Coronary artery (tissue), 2 donors: ENCODE results near the gene MAP3K9.

ENCODE experiments used
- DNase-seq: peaks from one replicate; pipeline ENCODE4 v3.0.0-alpha.2; 2017; ENCODE audit warnings: low spot score
- H3K27ac ChIP-seq, 2 donors: fragments of 200-600 bp; sonication (generic); one replicate each; pipeline ENCODE4 v1.5.1; 2016 to 2019
- H3K4me3 ChIP-seq: fragments of 200-600 bp; sonication (generic); 2 replicates; pipeline ENCODE4 v1.5.1; 2016; ENCODE audit warnings: mild to moderate bottlenecking, moderate library complexity
- CTCF ChIP-seq: fragments of 200-600 bp; sonication (generic); IDR thresholded peaks from one replicate; pipeline ENCODE4 v1.5.1; 2019; ENCODE audit warnings: antibody characterized with exemption

The MAP3K9 gene

GRCh38 chr14:70801836-70802235, 7.5 kb downstream of the MAP3K9 start:
- DNase-seq: no peak
- TF ChIP-seq CTCF: no peak
- no peak overlapping the region for H3K27ac ChIP-seq
- H3K4me3 ChIP-seq: no peak overlapping the region

GRCh38 chr14:70796551-70796950, 12.8 kb downstream of the MAP3K9 start:
- no peak for DNase-seq
- no peak for TF ChIP-seq CTCF

GRCh38 chr14:70794294-70794693, 15.0 kb downstream of the MAP3K9 start:
- DNase-seq: no peak
- Histone ChIP-seq H3K27ac (no peak overlapping the region), H3K4me3 (no peak overlapping the region)
- no peak for TF ChIP-seq CTCF

More at GRCh38 chr14:70796551-70796950, 12.8 kb downstream of the MAP3K9 start:
- Histone ChIP-seq H3K27ac (no peak overlapping the region), H3K4me3 (no peak overlapping the region)

- H3K27ac ChIP-seq: no peak overlapping the region
- no peak for TF ChIP-seq CTCF
- H3K4me3 ChIP-seq: no peak overlapping the region
- DNase-seq: no peak
Measured at GRCh38 chr14:70793637-70794036, 15.7 kb downstream of the MAP3K9 start.

GRCh38 chr14:70792939-70793338, 16.4 kb downstream of the MAP3K9 start:
- no peak overlapping the region for H3K4me3 ChIP-seq
- DNase-seq: no peak
- no peak overlapping the region for H3K27ac ChIP-seq
- TF ChIP-seq CTCF: no peak

GRCh38 chr14:70791971-70792370, 17.3 kb downstream of the MAP3K9 start:
- DNase-seq: no peak
- no peak for TF ChIP-seq CTCF

GRCh38 chr14:70789961-70790360, 19.4 kb downstream of the MAP3K9 start:
- DNase-seq: no peak
- no peak for TF ChIP-seq CTCF
- no peak overlapping the region for H3K27ac ChIP-seq
- no peak overlapping the region for H3K4me3 ChIP-seq

More at GRCh38 chr14:70791971-70792370, 17.3 kb downstream of the MAP3K9 start:
- Histone ChIP-seq H3K4me3 (no peak overlapping the region), H3K27ac (no peak overlapping the region)
